ENCODE results near the gene PDZD7. TPM values are rescaled to one million over a fixed set of nuclear protein-coding genes. Genes with fewer than 3 reads are reported as not detected.

Gene PDZD7
- total and polyA plus RNA-seq, 9 of the 15 experiments (the other 6 are each of a cell fraction or from before 2014, with no cell fraction given) = 0.04 to 0.24 (median 0.08) TPM; not detected in 3

GRCh38 chr10:100998991-100999741, 31.8 kb downstream of the PDZD7 start (continued):
- TF ChIP-seq ZNF592 (IDR thresholded peaks at IDR 0.05) = peak; percentile 60
- no peak for TF ChIP-seq ELF4 (CRISPR knock-in tag; IDR thresholded peaks at IDR 0.05)
- peak; percentile 62 to 80 (median 69) for TF ChIP-seq CTCF (IDR thresholded peaks at IDR 0.05 in 2 of 3, conservative IDR thresholded peaks at IDR 0.05 in 1 of 3; ENCODE audit: insufficient read depth in 2 of 3, low read depth in 1 of 3, low read length in 3 of 3)
- peak; percentile 33 for TF ChIP-seq TAF1 (IDR thresholded peaks at IDR 0.05; ENCODE audit: control insufficient read depth, extremely low read depth, insufficient read depth, low read length, severe bottlenecking)
- peak; percentile 65 to 88 for TF ChIP-seq E2F6 (IDR thresholded peaks at IDR 0.05; ENCODE audit: borderline replicate concordance in 1 of 2, extremely low read depth in 1 of 2, insufficient read depth in 1 of 2, insufficient read length in 1 of 2, low read depth in 1 of 2, low read length in 1 of 2, poor library complexity in 1 of 2, severe bottlenecking in 1 of 2)
- TF ChIP-seq ZNF583 (CRISPR knock-in tag; IDR thresholded peaks at IDR 0.05) = peak; percentile 71; the same call in 1 of the 2 replicates
- TF ChIP-seq DEAF1 (CRISPR knock-in tag; IDR thresholded peaks at IDR 0.05) = 0 out of 2 replicates have a peak, but pooled peaks have one; percentile 11
- TF ChIP-seq ZNF274 (IDR thresholded peaks at IDR 0.05; ENCODE audit: borderline replicate concordance, low read depth, low read length) = no peak
- 0 out of 2 replicates have a peak, but pooled peaks have one; percentile 40 for TF ChIP-seq ZNF212 (CRISPR knock-in tag; IDR thresholded peaks at IDR 0.05)
- peak in 1 of 2 experiments; percentile 33; a peak in 1 of 4 replicates for TF ChIP-seq SIN3A (IDR thresholded peaks at IDR 0.05; ENCODE audit: borderline replicate concordance in 2 of 2, control insufficient read depth in 1 of 2, low read depth in 2 of 2, low read length in 2 of 2)
- TF ChIP-seq KAT8 (IDR thresholded peaks at IDR 0.05; ENCODE audit: low read depth) = no peak
- TF ChIP-seq PML (IDR thresholded peaks at IDR 0.05; ENCODE audit: low read length) = no peak
- TF ChIP-seq RAD21 (CRISPR knock-in tag; conservative IDR thresholded peaks at IDR 0.05 in 1 of 2, IDR thresholded peaks at IDR 0.05 in 1 of 2) = peak; percentile 36 to 55; a peak in 3 of 4 replicates
- TF ChIP-seq SMAD3 (CRISPR knock-in tag; conservative IDR thresholded peaks at IDR 0.05) = no peak
- no peak for TF ChIP-seq MAFF (IDR thresholded peaks at IDR 0.05; ENCODE audit: low read length)
- peak; percentile 26; the same call in 1 of the 2 replicates for TF ChIP-seq ZSCAN32 (CRISPR knock-in tag; IDR thresholded peaks at IDR 0.05)
- TF ChIP-seq RBFOX2 (IDR thresholded peaks at IDR 0.05; ENCODE audit: low read depth, low read length) = peak; percentile 77
